IMR-90 (cell line): ENCODE results near the gene RGPD3. TPM values are rescaled to one million over a fixed set of nuclear protein-coding genes. Genes with fewer than 3 reads are reported as not detected.
"Not testable (repeated sequence)": the region's sequence is repeated elsewhere in the genome, so short reads cannot be mapped to it uniquely, and the experiment has no call there.

Source experiments
- ATAC-seq: fragments of 200-7000 bp; cut with Tn5 transposase; 2 replicates; pipeline ENCODE4 v1.9.1; 2020; ENCODE audit warnings: low read depth, mild to moderate bottlenecking, moderate library complexity
- BruUV-seq: library from RNA; stranded (reverse); fragments of 400-500 nt; replicated peaks from 2 replicates; lab custom pipeline; 2021; lab: Mats Ljungman, UMichigan
- CTCF ChIA-PET: fragments of 300-600 bp; formaldehyde crosslinking; extraction: SDS; loops from one replicate; lab custom pipeline; 2021; ENCODE audit warnings: antibody characterized with exemption; lab: Yijun Ruan, JAX
- POLR2A ChIA-PET: fragments of 300-600 bp; sonication (Branson Sonifier 250); formaldehyde crosslinking; loops from one replicate; lab custom pipeline; 2022; ENCODE audit warnings: antibody characterized with exemption; ENCODE audit not compliant: unreplicated experiment; lab: Charles Lee
- DNase-seq: peaks from one replicate; pipeline ENCODE4 v3.0.0; 2013
- H2AFZ ChIP-seq: replicated peaks from 2 replicates; pipeline ENCODE3; 2013; ENCODE audit warnings: low read length, mild to moderate bottlenecking; ENCODE audit not compliant: poor library complexity
- H2AK5ac ChIP-seq: 2 replicates; pipeline ENCODE4 v1.6.1; 2013; ENCODE audit warnings: low read depth, low read length, inconsistent platforms
- H2AK9ac ChIP-seq: replicated peaks from 2 replicates; pipeline ENCODE3; 2013; ENCODE audit warnings: mild to moderate bottlenecking, low read depth, low read length, moderate library complexity; ENCODE audit not compliant: poor library complexity
- H2BK120ac ChIP-seq: 2 replicates; pipeline ENCODE4 v1.6.1; 2013; ENCODE audit warnings: low read depth, low read length, inconsistent platforms
- H2BK15ac ChIP-seq: 3 replicates; pipeline ENCODE4 v1.6.1; 2013; ENCODE audit warnings: low read depth, low read length, inconsistent platforms
- H2BK20ac ChIP-seq: 2 replicates; pipeline ENCODE4 v1.6.1; 2013; ENCODE audit warnings: low read depth, mild to moderate bottlenecking, inconsistent platforms, low read length, moderate library complexity
- H2BK5ac ChIP-seq: 2 replicates; pipeline ENCODE4 v1.6.1; 2013; ENCODE audit warnings: mild to moderate bottlenecking, low read depth, low read length, inconsistent platforms; ENCODE audit not compliant: poor library complexity, severe bottlenecking
- H3K14ac ChIP-seq: replicated peaks from 2 replicates; pipeline ENCODE4 v1.6.1; 2013; ENCODE audit warnings: low read depth, low read length, inconsistent platforms
- H3K18ac ChIP-seq: 2 replicates; pipeline ENCODE4 v1.6.1; 2013; ENCODE audit warnings: low read depth, low read length, control low read depth
- H3K23ac ChIP-seq: 2 replicates; pipeline ENCODE4 v1.6.1; 2013; ENCODE audit warnings: low read depth, low read length, inconsistent platforms
- H3K27ac ChIP-seq: 2 replicates; pipeline ENCODE4 v1.5.1; 2013; ENCODE audit warnings: mild to moderate bottlenecking, control low read depth, low read length; ENCODE audit not compliant: insufficient read depth
- H3K27me3 ChIP-seq: 2 replicates; pipeline ENCODE4 v1.6.1; 2013; ENCODE audit warnings: low read length; ENCODE audit not compliant: control insufficient read depth, insufficient read depth
- H3K36me3 ChIP-seq: 2 replicates; pipeline ENCODE4 v1.6.1; 2013; ENCODE audit warnings: low read length, mixed read lengths; ENCODE audit not compliant: control insufficient read depth, insufficient read depth
- H3K4ac ChIP-seq: 2 replicates; pipeline ENCODE4 v1.6.1; 2013; ENCODE audit warnings: low read depth, low read length, inconsistent platforms
- H3K4me1 ChIP-seq: 2 replicates; pipeline ENCODE4 v1.6.1; 2013; ENCODE audit warnings: low read length, mixed read lengths; ENCODE audit not compliant: control insufficient read depth, insufficient read depth
- H3K4me2 ChIP-seq: 2 replicates; pipeline ENCODE4 v1.6.1; 2013; ENCODE audit warnings: low read depth, mild to moderate bottlenecking, control low read depth, low read length, moderate library complexity
- H3K4me3 ChIP-seq: 2 replicates; pipeline ENCODE4 v1.5.1; 2013; ENCODE audit warnings: low read depth, mild to moderate bottlenecking, control low read depth, low read length, moderate library complexity; ENCODE audit not compliant: insufficient read depth
- H3K56ac ChIP-seq: 2 replicates; pipeline ENCODE4 v1.6.1; 2013; ENCODE audit warnings: low read length, inconsistent platforms; ENCODE audit not compliant: insufficient read depth; ENCODE audit errors: extremely low read depth
- H3K79me1 ChIP-seq, 2 experiments: 2 replicates each; pipeline ENCODE4 v1.6.1; 2013; ENCODE audit warnings: low read length in 2 of 2, inconsistent platforms in 1 of 2, low read depth in 1 of 2
- H3K9ac ChIP-seq: 2 replicates; pipeline ENCODE4 v1.6.1; 2013; ENCODE audit warnings: low read depth, low read length, control low read depth
- H3K9me1 ChIP-seq: 2 replicates; pipeline ENCODE4 v1.6.1; 2013; ENCODE audit warnings: low read length, inconsistent platforms; ENCODE audit not compliant: insufficient read depth
- H3K9me3 ChIP-seq: 2 replicates; pipeline ENCODE4 v1.6.1; 2013; ENCODE audit warnings: low read length; ENCODE audit not compliant: control insufficient read depth, insufficient read depth
- H4K20me1 ChIP-seq: 2 replicates; pipeline ENCODE4 v1.6.1; 2013; ENCODE audit warnings: low read length, inconsistent platforms; ENCODE audit not compliant: insufficient read depth
- H4K5ac ChIP-seq: 2 replicates; pipeline ENCODE4 v1.6.1; 2013; ENCODE audit warnings: mild to moderate bottlenecking, low read depth, low read length, control low read depth
- H4K8ac ChIP-seq, 2 experiments: 2 replicates each; pipeline ENCODE4 v1.6.1; 2013; ENCODE audit warnings: low read depth in 2 of 2, low read length in 2 of 2, control low read depth in 1 of 2, inconsistent platforms in 1 of 2
- H4K91ac ChIP-seq: 2 replicates; pipeline ENCODE4 v1.6.1; 2013; ENCODE audit warnings: low read depth, low read length, inconsistent platforms; ENCODE audit not compliant: insufficient read depth
- WGBS, 2 experiments: methylation state at CpG; one replicate each; pipeline versions ENCODE4 v1.1.5 to v1.1.7; 2013; ENCODE audit warnings: missing lambda C conversion rate in 2 of 2; ENCODE audit not compliant: insufficient read length in 1 of 2; ENCODE audit errors: extremely low coverage in 2 of 2; 5-methylcytosine and 5-hydroxymethylcytosine counted together
- dilution Hi-C: fragments of 300-500 bp; cut with HindIII; formaldehyde crosslinking; loops from one replicate; pipeline ENCODE4 v1.14.3; 2018; ENCODE audit warnings: low sequenced_read_pairs; ENCODE audit not compliant: unreplicated experiment
- in situ Hi-C: fragments of 300-500 bp; cut with MboI; formaldehyde crosslinking; loops from 3 replicates; pipeline ENCODE4 v1.14.3; 2019; ENCODE audit warnings: low sequenced_read_pairs, inconsistent platforms, mixed read lengths
- intact Hi-C: fragments of 100-400 bp; cut with micrococcal nuclease; formaldehyde crosslinking; loops from 2 replicates; pipeline ENCODE4 v1.10.0; 2022
- polyA plus RNA-seq, 3 experiments: library from polyadenylated mRNA; depleted of rRNA; stranded (reverse); fragments of >200 nt; gene quantifications; 2 replicates each; pipeline ENCODE4 v1.2.3, GENCODE V29; 2012; ENCODE audit warnings: low replicate concordance in 1 of 3
- total RNA-seq: library from RNA; depleted of rRNA; stranded (reverse); fragments of >200 nt; gene quantifications from 2 replicates; pipeline ENCODE4 v1.2.3, GENCODE V29; 2012

RGPD3 gene
- total and polyA plus RNA-seq, 2 of the 4 experiments (the other 2 are of a cell fraction): 0.07 to 0.18 TPM

- H3K56ac ChIP-seq, H3K4me3 ChIP-seq, dilution Hi-C loops, H3K27ac ChIP-seq, H3K18ac ChIP-seq, H4K20me1 ChIP-seq, ATAC-seq, DNase-seq, H4K8ac ChIP-seq, H3K14ac ChIP-seq, H3K4ac ChIP-seq, H2BK20ac ChIP-seq, H3K4me1 ChIP-seq, H3K27me3 ChIP-seq, in situ Hi-C loops, H3K9me3 ChIP-seq, H3K9me1 ChIP-seq, intact Hi-C loops, H3K4me2 ChIP-seq, H2BK15ac ChIP-seq, H2AK9ac ChIP-seq, POLR2A ChIA-PET, H3K9ac ChIP-seq, H3K23ac ChIP-seq, CTCF ChIA-PET, H2BK120ac ChIP-seq, H2AK5ac ChIP-seq, H3K79me1 ChIP-seq, H2BK5ac ChIP-seq, H4K5ac ChIP-seq, H2AFZ ChIP-seq, BruUV-seq, H3K36me3 ChIP-seq, H4K91ac ChIP-seq: not testable (repeated sequence)
- WGBS, 2 experiments: no CpG with 5 or more reads among the region's 7 CpGs
Measured at GRCh38 chr2:106500350-106500749, 32.1 kb upstream of the RGPD3 start.

GRCh38 chr2:106498549-106498948, 30.3 kb upstream of the RGPD3 start:
- H3K9me3 ChIP-seq, H2AK9ac ChIP-seq, H3K79me1 ChIP-seq, H3K9me1 ChIP-seq, H2BK20ac ChIP-seq, in situ Hi-C loops, H3K9ac ChIP-seq, BruUV-seq, H3K14ac ChIP-seq, DNase-seq, H4K5ac ChIP-seq, dilution Hi-C loops, H3K23ac ChIP-seq, POLR2A ChIA-PET, H2BK15ac ChIP-seq, H3K56ac ChIP-seq, H3K36me3 ChIP-seq, H4K20me1 ChIP-seq, H2BK5ac ChIP-seq, H2BK120ac ChIP-seq, intact Hi-C loops, H3K4ac ChIP-seq, H3K4me3 ChIP-seq, H4K8ac ChIP-seq, H3K27ac ChIP-seq, H4K91ac ChIP-seq, CTCF ChIA-PET, H3K4me1 ChIP-seq, H2AK5ac ChIP-seq, H3K4me2 ChIP-seq, H3K27me3 ChIP-seq, H2AFZ ChIP-seq, ATAC-seq, H3K18ac ChIP-seq: not testable (repeated sequence)
- WGBS, 2 experiments: no CpG with 5 or more reads among the region's 1 CpG
